ENCODE data around the gene ZNF621. TPM values are rescaled to one million over a fixed set of nuclear protein-coding genes. Genes with fewer than 3 reads are reported as not detected.

Gene ZNF621
- total RNA-seq, 4 donors from 2014 or later: 5.1 to 13.4 (median 8.3) TPM

GRCh38 chr3:40528426-40528825, 3.7 kb downstream of the ZNF621 start:
- intact Hi-C loops (cut with DNase I): no loop called here
- 91 to 92% methylated on average over 3 of the region's 3 CpGs for WGBS, 2 donors
- H3K36me3 ChIP-seq: peaks cover 22 to 72% (median 25%) of the 10 kb centered on the region in 3 donors
- H3K4me3 ChIP-seq: no peak overlapping the region
- no peak overlapping the region for H3K27ac ChIP-seq
- peaks cover 0 to 24% (median 13%) of the 10 kb centered on the region in 3 donors for H3K9me3 ChIP-seq
- H3K27me3 ChIP-seq: no peaks in the 10 kb centered on the region
- H3K4me1 ChIP-seq: peaks cover 7 to 23% (median 9%) of the 10 kb centered on the region in 3 donors
- TF ChIP-seq CTCF (IDR thresholded peaks at IDR 0.05) (no peak), POLR2A (IDR thresholded peaks at IDR 0.05) (no peak)
- no peak for DNase-seq

- TF ChIP-seq POLR2A (IDR thresholded peaks at IDR 0.05) (no peak), CTCF (IDR thresholded peaks at IDR 0.05) (no peak)
- H3K27ac ChIP-seq: no peak overlapping the region
- H3K36me3 ChIP-seq: peaks cover 20 to 99% (median 29%) of the 10 kb centered on the region in 3 donors
- intact Hi-C loops (cut with DNase I): no loop called here
- H3K27me3 ChIP-seq: no peaks in the 10 kb centered on the region
- H3K4me3 ChIP-seq: no peak overlapping the region
- whole genome bisulfite sequencing, 2 donors: 92 to 95% methylated on average over 5 of the region's 5 CpGs
- H3K4me1 ChIP-seq: no peaks in the 10 kb centered on the region
- peaks cover 0 to 26% (median 13%) of the 10 kb centered on the region in 3 donors for H3K9me3 ChIP-seq
- no peak for DNase-seq
These were observed 7.5 kb downstream of the ZNF621 start for GRCh38 chr3:40532252-40532651.

GRCh38 chr3:40534283-40534682, 9.5 kb downstream of the ZNF621 start:
- H3K27me3 ChIP-seq: no peaks in the 10 kb centered on the region
- no peak overlapping the region for H3K4me3 ChIP-seq
- no peak for DNase-seq
- H3K4me1 ChIP-seq: no peaks in the 10 kb centered on the region
- intact Hi-C loops (cut with DNase I): no loop called here
- H3K36me3 ChIP-seq: peaks cover 20 to 97% (median 29%) of the 10 kb centered on the region in 3 donors
- peaks cover 0 to 35% (median 21%) of the 10 kb centered on the region in 3 donors for H3K9me3 ChIP-seq
- H3K27ac ChIP-seq: no peak overlapping the region
- TF ChIP-seq CTCF (IDR thresholded peaks at IDR 0.05) (no peak), POLR2A (IDR thresholded peaks at IDR 0.05) (no peak)

GRCh38 chr3:40546816-40547215, 22.1 kb downstream of the ZNF621 start:
- intact Hi-C loops (cut with DNase I): no loop called here
- no peaks in the 10 kb centered on the region for H3K36me3 ChIP-seq
- 0 to 33% methylated on average over 1 of the region's 1 CpG for WGBS, 2 donors
- H3K4me1 ChIP-seq: no peaks in the 10 kb centered on the region
- H3K9me3 ChIP-seq: no peaks in the 10 kb centered on the region
- no peaks in the 10 kb centered on the region for H3K27me3 ChIP-seq
- DNase-seq: no peak
- no peak for TF ChIP-seq POLR2A (IDR thresholded peaks at IDR 0.05)
- no peak for TF ChIP-seq CTCF (IDR thresholded peaks at IDR 0.05)
- no peak overlapping the region for H3K4me3 ChIP-seq
- no peak overlapping the region for H3K27ac ChIP-seq

DNA sequence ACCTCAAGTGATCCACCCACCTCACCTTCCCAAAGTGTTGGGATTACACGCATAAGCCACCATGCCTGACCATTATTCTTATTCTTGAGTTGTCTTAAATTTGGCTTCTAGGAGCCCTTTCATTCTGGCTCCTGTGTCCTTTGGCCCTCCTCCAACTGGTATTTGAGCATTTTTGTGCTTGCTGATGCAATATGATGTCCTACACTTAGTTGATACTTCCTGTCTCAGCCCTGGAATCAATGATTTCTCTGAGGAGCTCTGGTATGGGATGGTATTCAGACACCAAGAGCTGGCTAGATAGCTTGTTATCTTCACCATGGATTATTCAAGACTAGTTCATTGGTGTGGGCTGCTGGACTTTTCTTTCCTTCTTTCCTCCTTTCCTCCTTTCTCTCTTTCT, 25.4 kb downstream of the ZNF621 start:
- intact Hi-C loops (cut with DNase I): no loop called here
- TF ChIP-seq POLR2A (IDR thresholded peaks at IDR 0.05): no peak
- no peak for TF ChIP-seq CTCF (IDR thresholded peaks at IDR 0.05)
- H3K4me3 ChIP-seq: no peak overlapping the region
- no peaks in the 10 kb centered on the region for H3K36me3 ChIP-seq
- no peak for DNase-seq
- H3K27me3 ChIP-seq: no peaks in the 10 kb centered on the region
- no peak overlapping the region for H3K27ac ChIP-seq
- H3K9me3 ChIP-seq: no peaks in the 10 kb centered on the region
- H3K4me1 ChIP-seq: no peaks in the 10 kb centered on the region
- WGBS, 2 donors: 94 to 100% methylated on average over 1 of the region's 1 CpG
